HK-2 (cell line): ENCODE data around the gene GTF2F1.
"Not testable (repeated sequence)": the region's sequence is repeated elsewhere in the genome, so short reads cannot be mapped to it uniquely, and the experiment has no call there.

Experiments
- DNase-seq: peaks from one replicate; pipeline ENCODE4 v3.0.0-alpha.2; 2018; ENCODE audit not compliant: unreplicated experiment

GTF2F1 gene

DNA sequence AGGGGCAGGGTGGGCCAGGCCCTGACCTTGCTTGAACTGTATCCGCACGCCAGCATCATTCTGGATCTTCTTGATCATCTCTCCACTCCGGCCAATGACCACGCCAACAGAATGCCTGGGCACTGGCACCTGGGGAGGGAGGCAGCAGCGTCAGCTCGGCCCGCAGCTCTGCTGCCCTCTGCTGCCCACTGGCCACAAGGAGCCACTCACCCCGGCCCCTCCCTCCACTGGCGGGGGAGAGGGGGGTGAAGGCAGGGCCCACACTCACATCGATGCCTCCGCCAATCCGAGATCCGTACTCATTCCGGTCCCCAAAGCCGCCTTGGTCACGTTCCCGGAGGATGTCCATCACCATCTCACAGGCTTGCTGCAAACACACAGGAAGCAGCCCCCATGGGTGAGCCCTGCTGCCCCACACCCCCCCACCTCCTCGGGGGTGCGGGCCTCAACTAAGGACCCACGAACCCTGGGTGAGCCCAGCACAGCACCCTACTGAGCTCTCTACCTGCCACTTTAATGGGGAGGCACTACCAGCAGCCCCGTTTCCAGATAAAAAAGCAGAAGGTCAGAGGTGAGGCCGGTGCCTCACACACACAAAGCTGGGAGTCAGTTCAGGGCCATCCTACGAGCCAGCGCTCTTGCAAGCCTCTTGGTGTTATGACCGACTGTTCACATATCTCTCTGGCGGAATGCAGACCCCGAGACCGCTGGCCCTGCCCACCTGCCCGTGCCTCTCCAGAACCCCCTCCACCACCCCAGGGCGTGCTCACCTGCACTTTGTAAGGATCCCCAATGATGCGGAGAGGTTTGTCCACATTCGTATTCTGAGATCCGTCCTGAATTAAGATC, 25.0 kb upstream of the GTF2F1 start:
- DNase-seq, result no peak

DNA sequence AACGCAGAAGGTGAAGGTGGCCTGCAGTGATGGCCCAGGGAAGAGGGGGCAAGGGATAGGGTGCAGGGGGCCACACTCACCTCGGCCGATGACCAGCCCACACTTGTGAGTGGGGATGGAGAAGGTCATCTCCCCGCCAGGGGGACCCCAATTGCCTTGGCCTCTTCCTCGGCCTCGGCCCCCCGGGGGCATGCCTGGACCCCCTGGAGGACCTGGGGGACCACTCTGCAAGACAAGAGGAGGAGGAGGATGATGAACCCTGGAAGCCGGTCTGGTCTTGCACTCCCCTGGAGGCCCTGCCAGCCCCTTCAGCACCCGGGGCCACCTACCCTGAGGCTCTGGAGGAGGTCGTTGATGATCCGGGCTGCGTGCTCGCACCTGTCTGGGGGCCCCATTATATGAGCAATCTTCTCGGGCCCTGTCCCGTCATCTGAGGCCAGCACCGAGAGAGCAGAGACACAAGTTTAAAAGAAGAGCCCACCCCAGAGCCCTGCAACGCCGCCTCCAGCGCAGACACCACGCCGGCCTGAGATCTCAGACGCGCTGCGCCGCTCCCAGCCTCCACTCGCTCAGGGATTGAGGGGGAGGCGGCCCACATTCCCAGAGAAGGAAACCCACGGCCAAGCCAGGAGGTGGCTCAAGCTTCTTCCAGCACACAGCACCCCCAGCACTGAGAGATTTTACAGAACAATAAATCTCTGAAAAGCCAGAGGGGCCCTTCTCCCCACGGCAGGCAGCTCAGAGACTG, 23.9 kb upstream of the GTF2F1 start:
- no peak for DNase-seq

DNA sequence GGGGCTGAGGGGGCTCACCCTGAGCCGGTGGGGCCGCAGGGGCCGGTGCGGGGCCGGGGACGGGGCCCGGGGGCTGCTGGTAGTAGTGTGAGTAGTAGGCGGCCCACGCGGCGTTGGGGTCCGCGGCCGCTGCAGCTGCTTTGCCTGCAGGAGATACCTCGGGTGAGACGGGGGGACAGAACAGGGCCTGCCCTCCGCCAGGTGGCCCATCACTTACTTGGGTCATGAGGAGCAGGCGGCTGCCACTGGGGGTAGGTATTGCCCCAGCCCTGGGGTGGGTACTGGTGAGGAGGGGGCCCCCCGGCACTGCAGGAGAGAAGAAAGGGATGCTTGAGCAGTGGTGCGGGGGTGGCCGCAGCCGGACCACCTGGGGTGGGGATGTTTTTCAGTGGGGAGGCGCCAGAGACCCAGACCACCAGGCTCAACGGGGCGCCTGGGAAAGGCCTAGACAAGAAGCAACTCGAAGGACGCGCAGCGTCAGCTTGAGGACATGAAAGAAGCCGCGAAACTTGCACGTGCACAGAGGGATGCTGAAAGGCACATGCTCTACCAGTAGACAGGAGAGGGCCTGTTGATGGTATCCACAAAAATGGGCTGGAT, 22.7 kb upstream of the GTF2F1 start:
- no peak for DNase-seq

DNA sequence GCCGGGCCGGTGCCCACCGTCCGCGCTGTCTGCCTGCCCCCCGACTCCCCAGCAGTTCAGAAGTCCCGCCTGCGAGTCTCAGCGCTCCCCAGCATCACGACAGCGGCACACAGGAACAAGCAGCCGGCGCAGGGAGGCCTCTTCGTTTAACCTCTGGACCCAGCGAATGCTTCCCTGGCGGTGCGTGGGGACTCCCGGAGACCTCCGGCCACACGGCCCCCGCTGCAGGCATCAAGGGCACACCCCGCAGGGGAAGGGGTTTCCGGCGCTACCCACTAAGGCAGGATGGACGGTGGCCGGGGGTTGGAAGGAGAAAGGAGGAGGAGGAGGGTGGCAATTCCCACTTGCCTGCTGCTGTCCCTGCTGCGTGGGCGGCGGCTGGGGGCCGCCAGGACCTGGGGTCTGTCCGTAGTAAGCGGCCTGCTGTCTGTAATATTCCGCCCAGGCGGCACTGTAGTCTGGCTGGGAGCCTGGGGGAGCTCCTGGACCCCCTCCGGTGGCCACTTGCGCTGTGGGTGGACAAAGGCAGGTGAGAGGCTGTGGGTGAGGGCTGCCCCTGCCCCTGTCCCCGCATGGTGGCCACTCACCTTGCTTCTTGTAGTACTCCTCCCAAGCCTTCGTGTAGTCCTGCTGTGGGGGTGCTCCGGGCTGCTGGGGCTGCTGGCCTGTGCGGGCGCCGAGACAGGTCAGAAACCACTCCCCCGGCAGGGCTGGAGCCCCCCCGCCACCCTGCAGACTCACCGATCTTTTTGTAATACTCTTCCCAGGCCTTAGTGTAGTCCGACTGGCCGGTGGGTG, 22.0 kb upstream of the GTF2F1 start:
- no peak for DNase-seq

DNA sequence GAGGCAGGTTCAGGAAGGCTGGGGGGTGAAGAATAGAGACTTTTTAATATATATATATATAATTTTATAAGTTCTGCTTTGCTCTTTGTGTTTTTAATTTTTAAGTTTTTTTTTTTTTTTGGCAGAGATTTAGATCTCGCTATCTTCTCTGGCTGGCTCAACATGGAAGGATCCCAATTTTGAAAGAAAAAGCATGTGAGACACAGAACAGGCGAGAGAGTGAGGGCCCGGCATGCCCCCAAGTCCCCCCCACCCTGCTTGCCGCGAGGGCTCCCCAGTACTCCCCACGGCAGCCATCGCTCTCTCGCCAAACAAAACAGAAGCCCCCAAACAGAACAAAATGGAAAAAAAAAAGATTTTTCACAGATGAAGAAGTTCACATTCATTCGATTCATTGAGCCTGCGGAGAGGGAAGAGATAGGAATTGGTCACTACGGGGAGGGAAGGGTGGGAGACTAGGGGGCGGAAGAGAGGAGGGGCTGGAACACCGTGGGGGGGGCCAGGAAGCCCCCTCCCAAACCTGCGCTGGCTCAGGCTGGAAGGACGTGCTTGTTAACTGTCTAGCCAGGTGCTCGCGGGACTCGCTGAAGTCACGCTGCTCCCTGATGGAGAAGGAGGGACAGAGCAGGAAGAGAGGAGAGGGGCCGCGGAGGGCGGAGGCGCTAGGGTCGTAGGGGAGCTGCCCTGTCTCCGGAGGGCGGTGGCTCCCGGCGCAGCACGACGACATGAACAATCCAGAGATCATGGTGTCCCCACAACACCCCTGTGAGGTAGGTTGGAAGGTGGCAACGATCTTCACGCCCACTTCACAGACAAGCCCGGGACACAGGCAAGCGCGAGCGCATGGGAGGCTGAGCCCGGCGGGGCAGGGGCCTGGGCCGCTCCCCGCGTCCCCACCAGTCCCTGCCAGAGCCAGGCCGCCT, 21.0 kb upstream of the GTF2F1 start:
- no peak for DNase-seq

DNA sequence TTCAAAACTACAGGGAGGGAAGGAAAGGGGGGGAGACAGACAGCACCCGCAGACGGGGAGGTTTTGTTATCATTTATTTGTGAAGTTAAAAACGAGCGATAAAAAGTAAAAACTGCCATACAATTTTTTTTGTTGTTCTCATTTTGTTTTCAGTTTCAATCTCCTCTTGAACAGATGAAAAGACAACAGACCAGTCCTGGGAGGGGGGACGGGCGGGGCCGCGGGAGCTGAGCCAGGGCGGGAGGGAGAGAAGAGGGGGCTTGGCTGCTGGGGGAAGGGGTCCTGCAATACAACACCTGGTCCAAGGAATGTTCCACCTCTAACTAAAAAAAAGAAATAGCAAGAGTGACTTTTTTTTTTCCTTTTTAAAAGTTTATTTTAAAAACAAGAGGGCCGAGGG, 20.3 kb upstream of the GTF2F1 start:
- DNase-seq, result no peak

DNA sequence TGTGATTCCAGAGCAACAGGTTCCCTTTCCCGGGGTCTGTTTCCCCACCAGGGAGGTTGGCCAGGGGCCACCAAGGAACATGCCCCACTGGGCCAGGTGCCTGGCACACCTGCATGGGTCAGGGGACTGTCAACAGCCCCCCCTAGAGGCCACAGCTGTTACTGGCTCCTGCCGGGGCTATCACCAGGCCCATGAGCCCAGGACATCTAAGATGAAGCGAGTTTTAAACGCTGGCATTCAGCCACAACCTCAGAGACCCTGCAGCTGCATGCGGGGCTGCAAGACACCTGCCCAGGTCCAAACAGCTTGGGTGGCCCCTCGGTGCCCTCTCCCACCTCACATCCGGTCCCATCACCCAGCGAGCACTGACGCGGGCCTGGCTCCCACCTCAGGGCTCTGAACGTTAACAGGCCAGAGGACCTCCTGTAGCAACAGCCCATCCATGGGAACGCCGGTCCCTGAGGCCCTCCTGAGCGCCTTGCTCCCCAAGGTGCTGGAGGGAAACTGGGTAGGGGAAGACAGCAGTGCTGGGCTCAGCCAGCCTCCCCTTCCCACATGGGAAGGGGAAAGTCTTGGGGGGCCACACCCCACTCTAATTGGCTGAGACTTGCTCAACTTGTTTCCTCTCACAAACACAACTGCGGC, 19.6 kb upstream of the GTF2F1 start:
- peak; percentile 57 for DNase-seq

DNA sequence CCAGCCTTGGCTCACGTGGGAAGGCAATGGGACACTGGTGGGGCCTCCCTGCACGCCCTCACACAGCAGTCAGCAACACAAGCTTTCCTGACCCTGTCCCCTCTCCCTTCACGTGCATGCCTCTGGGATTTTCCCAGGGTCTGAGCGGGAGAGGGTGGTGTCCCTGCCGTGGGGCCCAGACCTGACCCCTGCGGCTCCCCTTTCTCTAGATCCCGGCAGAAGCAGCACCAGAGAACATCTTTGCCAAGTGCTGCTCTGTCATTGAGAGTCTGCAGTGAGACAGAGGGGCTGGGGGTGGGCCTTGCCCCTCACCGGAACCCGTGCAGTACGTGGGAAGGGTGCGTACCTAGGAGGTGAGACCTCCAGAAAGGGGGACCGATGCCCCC, 19.1 kb upstream of the GTF2F1 start:
- DNase-seq, result no peak

DNA sequence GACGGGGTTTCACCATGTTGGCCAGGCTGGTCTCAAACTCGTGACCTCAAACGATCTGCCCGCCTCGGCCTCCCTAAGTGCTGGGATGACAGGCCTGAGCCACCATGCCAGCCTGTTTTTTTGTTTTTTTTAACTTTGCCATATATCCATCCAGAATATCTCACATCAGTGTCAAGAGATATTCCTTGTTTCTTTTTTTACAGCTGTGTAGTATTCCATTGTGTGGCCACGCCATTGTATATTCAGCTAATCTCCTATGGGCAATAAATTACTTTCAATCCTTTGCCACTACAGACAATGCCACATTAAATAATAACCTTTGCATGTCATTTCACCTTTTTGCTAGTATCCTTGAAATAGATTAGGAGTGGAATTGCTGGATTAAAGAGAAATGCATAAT, 16.4 kb upstream of the GTF2F1 start:
- DNase-seq, result no peak

DNA sequence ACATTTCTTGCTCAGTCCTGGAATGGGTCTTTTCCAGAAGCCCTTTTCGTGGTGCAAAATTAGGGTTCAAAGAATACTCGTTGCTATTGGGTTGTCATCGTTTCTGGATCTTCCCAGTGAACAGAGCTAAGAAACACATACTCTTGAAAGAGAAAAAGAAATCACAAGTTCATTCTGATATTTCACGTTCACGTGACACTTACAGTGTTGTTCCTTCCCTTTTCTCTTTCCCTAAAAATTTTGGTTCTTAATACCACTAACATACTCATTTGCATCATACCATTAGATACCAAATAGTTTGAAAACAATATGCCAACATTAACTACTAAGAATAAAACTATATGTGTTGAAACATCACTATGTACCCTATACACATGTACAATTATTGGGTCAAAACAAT, 13.4 kb upstream of the GTF2F1 start:
- no peak for DNase-seq

DNA sequence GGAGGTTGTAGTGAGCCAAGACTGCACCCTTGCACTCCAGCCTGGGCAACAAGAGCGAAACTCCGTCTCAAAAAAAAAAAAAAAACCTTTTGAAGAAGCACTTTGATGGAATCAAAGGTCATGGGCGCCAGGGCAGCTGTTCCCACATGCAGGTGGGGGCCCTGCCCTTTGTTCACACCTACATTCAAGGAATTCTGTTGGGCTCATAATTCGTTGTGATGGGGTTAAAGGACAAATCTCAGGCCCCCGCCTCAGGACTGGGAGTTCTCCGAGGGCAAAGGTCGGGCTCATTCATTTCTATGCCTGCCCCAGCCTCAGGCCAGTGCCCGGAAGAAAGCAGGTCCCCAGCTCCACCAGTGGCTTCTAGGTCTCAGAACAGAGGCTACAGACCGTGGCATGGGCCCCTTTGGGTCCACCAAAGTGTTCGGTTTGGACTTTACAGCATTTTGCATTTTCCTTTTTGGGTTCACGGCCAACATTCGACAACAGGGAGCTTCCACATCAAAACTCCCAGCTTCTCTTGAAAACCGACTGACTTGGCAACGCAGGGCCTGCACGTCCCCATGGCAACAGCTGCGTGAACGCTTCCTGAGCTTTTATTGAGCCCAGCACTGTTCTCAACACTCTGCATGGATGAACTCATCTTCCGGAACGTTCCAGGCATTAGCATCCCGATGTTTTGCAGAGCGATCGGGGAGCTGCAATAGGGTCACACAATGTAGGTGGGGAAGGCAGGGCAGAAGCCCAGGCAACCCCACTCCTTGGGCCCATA, 10.1 kb upstream of the GTF2F1 start:
- no peak for DNase-seq

DNA sequence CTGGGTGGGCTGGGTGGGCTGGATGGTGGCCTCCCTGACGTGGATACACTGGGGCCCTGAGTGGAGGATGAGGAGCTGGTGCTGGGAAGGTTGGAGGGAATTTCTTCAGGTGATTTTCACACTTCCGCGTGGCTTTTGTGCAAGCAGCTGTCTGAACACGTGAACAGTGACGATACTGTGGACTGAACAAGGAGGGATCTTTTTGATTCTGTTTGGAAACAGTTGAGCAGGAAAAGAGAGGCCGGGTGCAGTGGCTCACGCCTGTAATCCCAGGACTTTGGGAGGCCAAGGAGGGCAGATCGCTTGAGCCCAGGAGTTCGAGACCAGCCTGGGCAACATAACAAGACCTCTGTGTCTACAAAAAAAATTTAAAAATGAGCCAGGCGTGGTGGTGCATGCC, 9.1 kb upstream of the GTF2F1 start:
- DNase-seq, result no peak

DNA sequence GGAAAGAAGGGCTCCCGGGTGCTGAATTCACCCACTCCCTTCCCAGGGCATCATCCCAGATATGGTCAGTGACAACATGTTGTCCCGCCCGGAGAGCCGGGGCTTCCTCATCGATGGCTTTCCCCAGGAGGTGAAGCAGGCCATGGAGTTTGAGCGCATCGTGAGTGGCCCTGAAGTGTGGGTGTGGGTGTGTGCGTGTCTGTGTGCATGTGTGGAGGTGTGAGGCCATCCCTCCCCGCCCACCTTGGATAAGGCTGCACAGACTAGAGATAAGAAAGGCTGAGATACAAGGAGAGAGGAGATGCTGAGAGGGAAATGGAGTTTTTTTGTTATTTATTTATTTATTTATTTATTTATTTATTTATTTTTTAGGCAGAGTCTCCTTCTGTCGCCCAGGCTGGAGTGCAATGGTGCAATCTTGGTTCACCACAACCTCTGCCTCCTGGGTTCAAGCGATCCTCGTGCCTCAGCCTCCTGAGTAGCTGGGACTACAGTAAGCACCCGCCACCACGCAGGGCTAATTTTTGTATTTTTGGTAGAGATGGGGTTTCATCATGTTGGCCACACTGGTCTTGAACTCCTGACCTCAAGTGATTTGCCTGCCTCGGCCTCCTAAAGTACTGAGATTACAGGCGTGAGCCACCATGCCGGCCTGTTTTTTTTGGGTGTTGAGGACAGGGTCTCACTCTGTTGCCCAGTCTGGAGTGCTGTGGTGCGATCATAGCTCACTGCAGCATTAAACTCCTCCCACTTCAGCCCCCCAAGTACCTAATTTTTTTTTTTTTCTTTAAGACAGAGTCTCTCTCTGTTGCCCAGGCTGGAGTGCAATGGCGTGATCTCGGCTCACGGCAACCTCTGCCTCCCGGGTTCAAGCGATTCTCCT, 7.3 kb upstream of the GTF2F1 start:
- DNase-seq, result not testable (repeated sequence)

DNA sequence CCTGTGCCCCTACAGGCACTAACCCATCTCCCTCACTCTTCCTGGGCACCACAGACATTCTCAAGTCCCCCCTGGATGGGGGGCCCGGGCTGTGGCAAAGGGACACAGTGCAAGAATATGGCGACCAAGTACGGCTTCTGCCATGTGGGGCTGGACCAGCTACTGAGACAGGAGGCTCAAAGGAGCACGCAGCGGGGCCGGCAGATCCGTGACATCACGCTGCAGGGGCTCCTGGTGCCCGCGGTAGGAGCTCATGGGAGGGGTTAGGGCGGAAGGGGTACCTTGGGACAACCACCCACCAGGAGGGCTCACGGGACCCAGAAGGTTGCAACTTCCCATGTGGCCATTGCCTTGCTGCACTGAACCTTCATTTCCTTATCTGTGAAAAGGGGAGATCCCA, 3.3 kb upstream of the GTF2F1 start:
- DNase-seq, result no peak

DNA sequence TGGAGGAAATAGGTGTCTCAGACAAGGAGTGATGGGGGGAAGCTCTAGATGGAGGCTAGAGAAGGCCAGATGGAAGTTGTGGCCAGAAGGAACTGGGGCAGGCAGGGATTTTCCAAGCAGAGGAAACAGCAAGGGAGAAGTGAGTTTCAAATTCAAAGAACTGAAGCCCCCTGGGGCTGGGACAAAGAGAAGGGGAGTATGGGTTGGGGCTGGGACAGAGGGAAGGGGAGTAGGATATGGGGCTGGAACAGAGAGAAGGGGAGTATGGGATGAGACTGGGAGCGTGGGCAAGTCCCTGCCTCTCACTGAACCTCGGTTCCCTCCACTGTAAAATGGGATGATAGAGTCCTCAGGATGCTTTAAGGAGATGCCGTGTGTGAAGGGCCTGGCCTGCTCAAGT, 1.9 kb upstream of the GTF2F1 start:
- no peak for DNase-seq

DNA sequence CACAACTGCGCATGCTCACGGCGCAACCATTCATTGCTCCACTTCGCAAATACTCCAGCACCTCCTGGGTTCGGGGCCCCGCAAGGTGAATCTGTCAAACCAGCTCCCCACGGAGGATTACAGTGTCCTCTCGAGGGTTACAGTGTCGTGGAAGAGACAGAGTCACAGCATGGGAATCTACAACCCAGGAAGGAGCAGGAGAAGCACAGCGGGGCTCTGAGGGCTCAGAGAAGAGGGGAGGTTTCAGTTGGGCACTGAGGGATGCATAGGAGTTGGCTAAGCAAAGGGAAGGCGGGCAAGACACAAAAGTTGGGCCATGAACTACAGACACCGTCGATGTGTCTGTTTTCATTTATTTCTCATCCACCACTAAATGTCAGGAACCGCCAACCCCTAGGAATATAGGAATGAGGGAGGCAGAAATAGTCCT, 1.0 kb upstream of the GTF2F1 start:
- DNase-seq, result no peak

DNA sequence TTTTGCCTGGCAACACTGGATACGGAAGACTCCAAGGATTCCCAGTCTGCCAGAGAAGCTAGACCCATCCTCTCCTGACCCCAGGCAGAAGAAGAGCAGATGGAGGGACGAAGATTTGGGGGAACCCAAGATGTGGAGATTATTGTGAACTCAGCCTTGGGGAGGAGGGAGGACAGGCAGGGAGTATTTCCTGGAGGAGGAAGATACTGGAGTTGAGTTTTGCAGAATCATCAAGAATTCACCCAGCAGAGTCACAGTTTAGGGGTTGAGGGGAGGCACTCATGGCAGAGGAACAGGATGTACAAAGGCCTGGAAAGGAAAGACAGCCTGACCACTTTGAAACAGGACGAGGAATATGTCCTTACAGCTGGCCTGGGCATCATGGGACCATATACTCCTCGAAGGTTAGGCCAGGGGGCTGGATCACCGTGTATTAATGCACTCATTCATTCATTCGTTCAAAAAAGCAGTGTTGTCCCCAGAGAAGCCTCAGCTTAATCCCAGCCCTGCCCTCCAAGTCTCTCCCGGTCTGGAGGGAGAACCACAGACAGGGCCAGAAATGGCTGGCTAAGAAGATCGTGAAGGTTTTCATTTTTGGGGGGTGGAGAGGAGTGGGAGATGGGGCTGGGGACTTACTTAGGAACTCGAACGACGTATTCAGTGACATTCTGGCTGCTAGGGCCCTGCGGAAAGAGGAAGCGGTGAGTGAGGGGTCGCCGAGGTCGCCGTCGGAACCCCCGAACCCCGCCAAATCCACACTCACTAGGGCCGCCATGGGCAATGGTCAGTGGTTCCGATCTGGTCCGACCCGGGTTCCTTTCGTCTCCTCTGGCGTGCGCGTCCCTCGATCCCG, 517 bp downstream of the GTF2F1 start:
- DNase-seq, result no peak

DNA sequence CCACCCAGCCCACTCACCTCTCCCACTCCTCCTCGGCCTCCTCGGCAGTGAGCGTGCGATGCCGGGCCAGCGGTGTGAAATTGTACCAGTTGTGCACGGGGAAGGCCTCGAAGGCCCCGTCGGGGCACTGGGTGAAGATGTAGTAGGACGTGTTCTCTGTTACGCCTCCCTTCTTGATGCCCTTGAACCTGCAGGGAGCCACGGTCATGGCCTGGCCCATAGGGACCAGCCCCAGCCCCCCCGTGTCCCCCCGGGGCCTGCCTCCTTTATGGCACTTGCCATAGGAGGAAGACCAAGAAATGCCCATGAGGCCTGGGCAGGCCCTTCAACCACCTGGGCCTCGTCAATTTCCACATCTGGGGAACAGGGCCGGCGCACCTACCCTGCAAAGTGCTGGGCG, 5.6 kb downstream of the GTF2F1 start:
- no peak for DNase-seq
